ENCODE measurements around the gene TCF4. TPM values are rescaled to one million over a fixed set of nuclear protein-coding genes. Genes with fewer than 3 reads are reported as not detected.

The TCF4 gene
- total and polyA plus RNA-seq, 2 donors (not counting 3 experiments of a cell fraction or from before 2014, with no cell fraction given): 183 to 390 TPM

DNA sequence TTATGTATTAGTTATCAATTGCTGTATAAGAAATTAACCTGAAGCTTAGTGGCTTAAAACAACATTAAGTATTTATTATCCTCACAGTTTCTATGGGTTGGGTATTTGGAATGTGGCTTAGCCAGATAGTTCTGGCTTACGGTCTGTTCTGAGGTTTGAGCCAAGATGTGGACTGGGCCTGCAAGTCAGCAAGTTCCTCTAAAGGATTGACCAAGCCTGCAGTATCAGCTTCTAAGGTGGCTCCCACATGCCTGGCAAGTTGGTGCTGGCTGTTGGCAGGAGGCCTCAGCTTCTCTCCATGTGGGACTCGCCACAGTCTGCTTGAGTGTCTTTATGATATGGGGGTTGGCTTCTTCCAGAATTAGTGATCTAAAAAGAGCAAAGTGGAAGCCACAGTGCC, 45.0 kb upstream of the TCF4 start:
- Histone ChIP-seq H3K27ac (ENCODE audit: insufficient read depth, low read depth, low read length) (no peak overlapping the region), H3K4me2 (ENCODE audit: insufficient read depth, low read length) (no peak overlapping the region), H3K4me1 (ENCODE audit: control insufficient read depth, extremely low read depth, insufficient read depth, low read length) (no peaks in the 10 kb centered on the region), H3K9me3 (replicated peaks; ENCODE audit: control insufficient read depth, insufficient read depth, low read length) (no peaks in the 10 kb centered on the region), H3K27me3 (ENCODE audit: control insufficient read depth in 2 of 2, insufficient read depth in 2 of 2, low read length in 2 of 2) (no peaks in the 10 kb centered on the region), H3K36me3 (ENCODE audit: control insufficient read depth in 2 of 2, extremely low read depth in 1 of 2, insufficient read depth in 2 of 2, low read length in 2 of 2) (no peaks in the 10 kb centered on the region), H4K20me1 (replicated peaks; ENCODE audit: control insufficient read depth, extremely low read depth, insufficient read depth, low read length) (no peaks in the 10 kb centered on the region), H3K79me2 (ENCODE audit: control insufficient read depth, insufficient read depth, low read length) (no peaks in the 10 kb centered on the region), H3K4me3 (replicated peaks in 1 of 3; ENCODE audit: insufficient read depth in 1 of 3, low read depth in 1 of 3, low read length in 3 of 3) (no peak overlapping the region), H3K9me1 (replicated peaks; ENCODE audit: control insufficient read depth, extremely low read depth, insufficient read depth, low read length) (no peaks in the 10 kb centered on the region), H2AFZ (ENCODE audit: low read depth, low read length) (no peak overlapping the region), H3K9ac (replicated peaks; ENCODE audit: extremely low read depth, insufficient read depth, low read length) (no peak overlapping the region)
- dilution Hi-C loops (cut with MboI; ENCODE audit: extremely low pct_ligation_motif_present, low sequenced_read_pairs) (no loop called here), intact Hi-C loops (cut with micrococcal nuclease) (no loop called here)
- DNase-seq (ENCODE audit: low read depth, low spot score): no peak
- CTCF ChIA-PET: interaction anchor here (0.6 kb wide), 1 partner anchor 234 kb away, joined by 3 read pairs; no protein-coding TSS in a partner anchor
- FAIRE-seq: no peak
- no TSS peak for BruUV-seq (replicated peaks)
- TF ChIP-seq FOS (IDR thresholded peaks at IDR 0.05; ENCODE audit: borderline replicate concordance, insufficient read depth, low read length) (no peak), POLR2A (IDR thresholded peaks at IDR 0.05; ENCODE audit: low read depth, low read length) (no peak), MYC (IDR thresholded peaks at IDR 0.05; ENCODE audit: low read depth, low read length) (no peak)
- TF ChIP-seq, protein P1, sequence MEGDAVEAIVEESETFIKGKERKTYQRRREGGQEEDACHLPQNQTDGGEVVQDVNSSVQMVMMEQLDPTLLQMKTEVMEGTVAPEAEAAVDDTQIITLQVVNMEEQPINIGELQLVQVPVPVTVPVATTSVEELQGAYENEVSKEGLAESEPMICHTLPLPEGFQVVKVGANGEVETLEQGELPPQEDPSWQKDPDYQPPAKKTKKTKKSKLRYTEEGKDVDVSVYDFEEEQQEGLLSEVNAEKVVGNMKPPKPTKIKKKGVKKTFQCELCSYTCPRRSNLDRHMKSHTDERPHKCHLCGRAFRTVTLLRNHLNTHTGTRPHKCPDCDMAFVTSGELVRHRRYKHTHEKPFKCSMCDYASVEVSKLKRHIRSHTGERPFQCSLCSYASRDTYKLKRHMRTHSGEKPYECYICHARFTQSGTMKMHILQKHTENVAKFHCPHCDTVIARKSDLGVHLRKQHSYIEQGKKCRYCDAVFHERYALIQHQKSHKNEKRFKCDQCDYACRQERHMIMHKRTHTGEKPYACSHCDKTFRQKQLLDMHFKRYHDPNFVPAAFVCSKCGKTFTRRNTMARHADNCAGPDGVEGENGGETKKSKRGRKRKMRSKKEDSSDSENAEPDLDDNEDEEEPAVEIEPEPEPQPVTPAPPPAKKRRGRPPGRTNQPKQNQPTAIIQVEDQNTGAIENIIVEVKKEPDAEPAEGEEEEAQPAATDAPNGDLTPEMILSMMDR (IDR thresholded peaks at IDR 0.05; ENCODE audit: extremely low read depth in 1 of 2, insufficient read depth in 1 of 2, low read depth in 1 of 2, low read length in 2 of 2): no peak
- POLR2A ChIA-PET: no interaction called here

GRCh38 chr18:55629133-55629532, 41.1 kb upstream of the TCF4 start:
- FAIRE-seq (no peak), DNase-seq (ENCODE audit: low read depth, low spot score) (no peak)
- Histone ChIP-seq H3K4me3 (replicated peaks in 1 of 3; ENCODE audit: insufficient read depth in 1 of 3, low read depth in 1 of 3, low read length in 3 of 3) (no peak overlapping the region), H3K9ac (replicated peaks; ENCODE audit: extremely low read depth, insufficient read depth, low read length) (no peak overlapping the region), H2AFZ (ENCODE audit: low read depth, low read length) (no peak overlapping the region), H3K27ac (ENCODE audit: insufficient read depth, low read depth, low read length) (no peak overlapping the region), H3K36me3 (ENCODE audit: control insufficient read depth in 2 of 2, extremely low read depth in 1 of 2, insufficient read depth in 2 of 2, low read length in 2 of 2) (no peaks in the 10 kb centered on the region), H3K9me3 (replicated peaks; ENCODE audit: control insufficient read depth, insufficient read depth, low read length) (no peaks in the 10 kb centered on the region), H3K27me3 (ENCODE audit: control insufficient read depth in 2 of 2, insufficient read depth in 2 of 2, low read length in 2 of 2) (no peaks in the 10 kb centered on the region), H3K4me1 (ENCODE audit: control insufficient read depth, extremely low read depth, insufficient read depth, low read length) (no peaks in the 10 kb centered on the region), H4K20me1 (replicated peaks; ENCODE audit: control insufficient read depth, extremely low read depth, insufficient read depth, low read length) (no peaks in the 10 kb centered on the region), H3K9me1 (replicated peaks; ENCODE audit: control insufficient read depth, extremely low read depth, insufficient read depth, low read length) (no peaks in the 10 kb centered on the region), H3K4me2 (ENCODE audit: insufficient read depth, low read length) (no peak overlapping the region), H3K79me2 (ENCODE audit: control insufficient read depth, insufficient read depth, low read length) (no peaks in the 10 kb centered on the region)
- ChIA-PET POLR2A (no interaction called here), CTCF (no interaction called here)
- intact Hi-C loops (cut with micrococcal nuclease) (no loop called here), dilution Hi-C loops (cut with MboI; ENCODE audit: extremely low pct_ligation_motif_present, low sequenced_read_pairs) (no loop called here)
- no TSS peak for BruUV-seq (replicated peaks)
- TF ChIP-seq MYC (IDR thresholded peaks at IDR 0.05; ENCODE audit: low read depth, low read length): no peak
- TF ChIP-seq, protein P2, sequence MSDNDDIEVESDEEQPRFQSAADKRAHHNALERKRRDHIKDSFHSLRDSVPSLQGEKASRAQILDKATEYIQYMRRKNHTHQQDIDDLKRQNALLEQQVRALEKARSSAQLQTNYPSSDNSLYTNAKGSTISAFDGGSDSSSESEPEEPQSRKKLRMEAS (IDR thresholded peaks at IDR 0.05; ENCODE audit: insufficient read depth, insufficient read length): no peak
- no peak for TF ChIP-seq EZH2 (IDR thresholded peaks at IDR 0.05; ENCODE audit: borderline replicate concordance, low read depth, low read length, severe bottlenecking)
- TF ChIP-seq FOS (IDR thresholded peaks at IDR 0.05; ENCODE audit: borderline replicate concordance, insufficient read depth, low read length): no peak
- no peak for TF ChIP-seq JUN (IDR thresholded peaks at IDR 0.05; ENCODE audit: borderline replicate concordance, insufficient read depth, insufficient read length, low read depth)
- TF ChIP-seq, protein P1 (IDR thresholded peaks at IDR 0.05; ENCODE audit: extremely low read depth in 1 of 2, insufficient read depth in 1 of 2, low read depth in 1 of 2, low read length in 2 of 2): no peak
- no peak for TF ChIP-seq GATA2 (IDR thresholded peaks at IDR 0.05; ENCODE audit: insufficient read depth, insufficient read length, low read depth, low read length)
- no peak for TF ChIP-seq POLR2A (IDR thresholded peaks at IDR 0.05; ENCODE audit: low read depth, low read length)
- no peak for TF ChIP-seq POLR2AphosphoS5 (IDR thresholded peaks at IDR 0.05; ENCODE audit: insufficient read depth, low read depth, low read length)
